GM12878 (cell line): Measurements from ENCODE around the gene ANP32A. TPM values are rescaled to one million over a fixed set of nuclear protein-coding genes. Genes with fewer than 3 reads are reported as not detected.

ENCODE experiments used
- ATAC-seq: fragments of 200-7000 bp; cut with Tn5 transposase; 3 replicates; pipeline ENCODE4 v1.9.1; 2020; ENCODE audit warnings: mild to moderate bottlenecking, moderate library complexity
- BruUV-seq: library from RNA; stranded (reverse); fragments of 400-500 nt; replicated peaks from 2 replicates; lab custom pipeline; 2021; lab: Mats Ljungman, UMichigan
- CTCF ChIA-PET: fragments of 300-600 bp; sonication (Branson Sonifier 250); formaldehyde crosslinking; extraction: SDS; loops from one replicate; lab custom pipeline; 2021; ENCODE audit warnings: inconsistent platforms; lab: Yijun Ruan, JAX
- POLR2A ChIA-PET: fragments of 350-600 bp; formaldehyde crosslinking; extraction: SDS; loops from one replicate; lab custom pipeline; 2021; ENCODE audit warnings: inconsistent platforms; lab: Charles Lee
- RAD21 ChIA-PET: fragments of 300-600 bp; sonication (Branson Sonifier 250); formaldehyde crosslinking; loops from one replicate; lab custom pipeline; 2023; ENCODE audit warnings: antibody characterized with exemption; ENCODE audit not compliant: unreplicated experiment; lab: Charles Lee
- SMC1A ChIA-PET: fragments of 300-600 bp; sonication (Branson Sonifier 250); formaldehyde crosslinking; loops from one replicate; lab custom pipeline; 2023; ENCODE audit not compliant: unreplicated experiment, uncharacterized antibody; lab: Charles Lee
- DNase-seq: peaks from one replicate; pipeline ENCODE4 v3.0.0-alpha.2; 2011; ENCODE audit warnings: low read depth, low spot score
- FAIRE-seq: peaks from 3 replicates; lab custom pipeline; 2011; peaks lifted over from hg19 to GRCh38; lab: Jason Lieb, UNC
- H2AFZ ChIP-seq: 2 replicates; pipeline ENCODE4 v1.6.0; 2011; ENCODE audit warnings: low read depth, low read length, control low read depth; ENCODE audit not compliant: control insufficient read depth
- H3K27ac ChIP-seq: 2 replicates; pipeline ENCODE4 v1.5.1; 2011; ENCODE audit warnings: control low read depth; ENCODE audit not compliant: control insufficient read depth, insufficient read depth
- H3K27me3 ChIP-seq, 2 experiments: replicated peaks in 1 of 2; 2 replicates each; pipeline versions ENCODE4 v1.6.0 to v1.6.1; 2011; ENCODE audit warnings: low read length in 1 of 2; ENCODE audit not compliant: control insufficient read depth in 2 of 2, insufficient read depth in 2 of 2
- H3K36me3 ChIP-seq, 2 experiments: 2 replicates each; pipeline ENCODE4 v1.5.1; 2011; ENCODE audit warnings: low read length in 1 of 2; ENCODE audit not compliant: control insufficient read depth in 2 of 2, insufficient read depth in 2 of 2
- H3K4me1 ChIP-seq: 2 replicates; pipeline ENCODE4 v1.6.1; 2011; ENCODE audit warnings: mild to moderate bottlenecking, low read length, moderate library complexity, mixed read lengths; ENCODE audit not compliant: control insufficient read depth, insufficient read depth
- H3K4me2 ChIP-seq: 2 replicates; pipeline ENCODE4 v1.6.0; 2011; ENCODE audit warnings: control low read depth; ENCODE audit not compliant: control insufficient read depth, insufficient read depth
- H3K4me3 ChIP-seq: fragments of 200-600 bp; sonication (generic); 2 replicates; pipeline ENCODE4 v1.5.1; 2016
- H3K79me2 ChIP-seq: 2 replicates; pipeline ENCODE4 v1.6.0; 2011; ENCODE audit warnings: low read length; ENCODE audit not compliant: control insufficient read depth, insufficient read depth
- H3K9ac ChIP-seq: 2 replicates; pipeline ENCODE4 v1.8.0; 2011; ENCODE audit warnings: low read length, control low read depth, mixed read lengths; ENCODE audit not compliant: control insufficient read depth, insufficient read depth
- H3K9me3 ChIP-seq: replicated peaks from 3 replicates; pipeline ENCODE4 v1.5.1; 2011; ENCODE audit warnings: mild to moderate bottlenecking, low read length; ENCODE audit not compliant: control insufficient read depth, insufficient read depth
- H4K20me1 ChIP-seq: 2 replicates; pipeline ENCODE4 v1.6.0; 2011; ENCODE audit not compliant: control insufficient read depth, insufficient read depth
- ASH2L ChIP-seq: fragments of 300-600, 200-600 bp; sonication (generic); IDR thresholded peaks from 2 replicates; pipeline ENCODE4 v1.6.1; 2017; ENCODE audit warnings: low read depth, mild to moderate bottlenecking, borderline replicate concordance
- MTA3 ChIP-seq: IDR thresholded peaks from 2 replicates; pipeline ENCODE4 v1.6.1; 2012; ENCODE audit warnings: low read length, inconsistent platforms, borderline replicate concordance
- MXI1 ChIP-seq: fragments of 150-350 bp; IDR thresholded peaks from 2 replicates; pipeline ENCODE4 v1.6.1; 2011; ENCODE audit warnings: low read depth, mild to moderate bottlenecking, inconsistent platforms, low read length, improper control_type of control experiment
- RFX5 ChIP-seq: IDR thresholded peaks from 2 replicates; pipeline ENCODE4 v1.6.1; 2011; ENCODE audit warnings: low read depth, low read length, improper control_type of control experiment
- WGBS: methylation state at CpG from one replicate; pipeline ENCODE4 v1.1.6; 2016; ENCODE audit warnings: low lambda C conversion rate; ENCODE audit not compliant: insufficient replicate concordance, insufficient coverage; ENCODE audit errors: missing lambda C conversion rate; 5-methylcytosine and 5-hydroxymethylcytosine counted together
- in situ Hi-C: fragments of 300-500 bp; cut with MboI; formaldehyde crosslinking; loops from 9 replicates; pipeline ENCODE4 v1.14.3; 2018; ENCODE audit warnings: mixed read lengths
- intact Hi-C: fragments of 100-400 bp; cut with micrococcal nuclease; formaldehyde crosslinking; loops from one replicate; pipeline ENCODE4 v1.14.2; 2022; ENCODE audit not compliant: unreplicated experiment
- polyA plus RNA-seq, 11 experiments: library from polyadenylated mRNA; depleted of rRNA in 4 of 11; unstranded in 6 of 11; stranded (reverse) in 5 of 11; fragments of >200 nt; fragmentation: Nextera tagmentation in 4 of 11; fragmentation: Illumina TruSeq in 1 of 11; extraction: Ambion mirVana in 4 of 11; extraction: Trizol in 1 of 11; gene quantifications; 1 replicate in 1 of 11; 2 replicates in 10 of 11; pipeline versions ENCODE4 v1.2.1 to v1.2.3, GENCODE V29; 2011 to 2016; ENCODE audit warnings: inconsistent platforms in 2 of 11, missing spikeins in 2 of 11, low read depth in 1 of 11
- total RNA-seq, 4 experiments: library from RNA; depleted of rRNA in 3 of 4; stranded (reverse); fragments of >200 nt in 3 of 4; fragmentation: Illumina TruSeq in 1 of 4; extraction: Trizol in 1 of 4; gene quantifications; 2 replicates each; pipeline versions ENCODE4 v1.2.1 to v1.2.3, GENCODE V29; 2013 to 2021
- TF ChIP-seq, protein P1 (sequence below), 3 experiments: IDR thresholded peaks in 2 of 3; conservative IDR thresholded peaks in 1 of 3; 2 replicates each; pipeline ENCODE4 v1.5.1; 2011; ENCODE audit warnings: low read depth in 3 of 3, low read length in 3 of 3, mild to moderate bottlenecking in 3 of 3, control low read depth in 2 of 3, moderate library complexity in 2 of 3, inconsistent platforms in 1 of 3, mixed read lengths in 1 of 3; ENCODE audit not compliant: control insufficient read depth in 2 of 3, insufficient read depth in 1 of 3; ENCODE audit errors: extremely low read depth in 1 of 3
- TF ChIP-seq, protein P2 (sequence below): fragments of 150-350 bp; IDR thresholded peaks from 2 replicates; pipeline ENCODE4 v1.6.1; 2014; ENCODE audit warnings: mild to moderate bottlenecking, low read depth, low read length

Gene ANP32A
- total and polyA plus RNA-seq, 10 of the 15 experiments (the other 5 are each of a cell fraction or from before 2014, with no cell fraction given): 29.6 to 666 (median 234) TPM

DNA sequence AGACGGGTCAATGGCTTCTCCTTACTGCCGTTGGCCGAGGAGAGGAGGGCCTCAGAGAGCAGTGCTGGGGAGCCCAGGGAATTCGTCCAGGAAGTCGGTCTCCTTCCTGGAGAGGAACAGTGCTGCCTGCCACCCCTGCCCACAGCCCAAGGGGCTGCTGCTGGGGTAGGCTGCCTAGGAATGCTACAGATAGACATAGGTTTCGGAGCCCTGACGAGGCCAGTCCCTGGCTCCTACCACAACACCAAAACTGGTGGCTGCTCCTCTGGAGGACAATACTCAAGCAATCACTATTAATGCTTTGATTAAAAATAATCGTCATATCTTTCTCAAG, 30.5 kb downstream of the ANP32A start:
- DNase-seq (no peak), FAIRE-seq (no peak), ATAC-seq (no peak)
- Histone ChIP-seq H3K27ac (peak overlapping the region; percentile 81), H3K4me2 (no peak overlapping the region), H3K4me1 (peaks cover 57% of the 10 kb centered on the region), H2AFZ (no peak overlapping the region), H3K27me3 (no peaks in the 10 kb centered on the region), H3K36me3 (peaks cover 20 to 28% of the 10 kb centered on the region in 2 experiments), H3K9me3 (no peaks in the 10 kb centered on the region), H4K20me1 (peaks cover 9% of the 10 kb centered on the region; the same call in 1 of the 2 replicates), H3K79me2 (peaks cover 76% of the 10 kb centered on the region), H3K9ac (no peak overlapping the region), H3K4me3 (no peak overlapping the region)
- WGBS: 85% methylated on average over 8 of the region's 8 CpGs
- no TSS peak for BruUV-seq
- ChIA-PET SMC1A (interaction anchor here (2.0 kb wide), 1 partner anchor 77 kb away, joined by 4 read pairs; no protein-coding TSS in a partner anchor), RAD21 (no interaction called here), CTCF (no interaction called here), POLR2A (no interaction called here)
- TF ChIP-seq ASH2L (no peak), MXI1 (no peak), RFX5 (no peak), MTA3 (no peak)
- TF ChIP-seq, protein P1, sequence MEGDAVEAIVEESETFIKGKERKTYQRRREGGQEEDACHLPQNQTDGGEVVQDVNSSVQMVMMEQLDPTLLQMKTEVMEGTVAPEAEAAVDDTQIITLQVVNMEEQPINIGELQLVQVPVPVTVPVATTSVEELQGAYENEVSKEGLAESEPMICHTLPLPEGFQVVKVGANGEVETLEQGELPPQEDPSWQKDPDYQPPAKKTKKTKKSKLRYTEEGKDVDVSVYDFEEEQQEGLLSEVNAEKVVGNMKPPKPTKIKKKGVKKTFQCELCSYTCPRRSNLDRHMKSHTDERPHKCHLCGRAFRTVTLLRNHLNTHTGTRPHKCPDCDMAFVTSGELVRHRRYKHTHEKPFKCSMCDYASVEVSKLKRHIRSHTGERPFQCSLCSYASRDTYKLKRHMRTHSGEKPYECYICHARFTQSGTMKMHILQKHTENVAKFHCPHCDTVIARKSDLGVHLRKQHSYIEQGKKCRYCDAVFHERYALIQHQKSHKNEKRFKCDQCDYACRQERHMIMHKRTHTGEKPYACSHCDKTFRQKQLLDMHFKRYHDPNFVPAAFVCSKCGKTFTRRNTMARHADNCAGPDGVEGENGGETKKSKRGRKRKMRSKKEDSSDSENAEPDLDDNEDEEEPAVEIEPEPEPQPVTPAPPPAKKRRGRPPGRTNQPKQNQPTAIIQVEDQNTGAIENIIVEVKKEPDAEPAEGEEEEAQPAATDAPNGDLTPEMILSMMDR (IDR thresholded peaks at IDR 0.05 in 2 of 3, conservative IDR thresholded peaks at IDR 0.05 in 1 of 3; ENCODE audit: control insufficient read depth in 2 of 3, extremely low read depth in 1 of 3, insufficient read depth in 1 of 3, low read depth in 3 of 3, low read length in 3 of 3): no peak
- TF ChIP-seq, protein P2, sequence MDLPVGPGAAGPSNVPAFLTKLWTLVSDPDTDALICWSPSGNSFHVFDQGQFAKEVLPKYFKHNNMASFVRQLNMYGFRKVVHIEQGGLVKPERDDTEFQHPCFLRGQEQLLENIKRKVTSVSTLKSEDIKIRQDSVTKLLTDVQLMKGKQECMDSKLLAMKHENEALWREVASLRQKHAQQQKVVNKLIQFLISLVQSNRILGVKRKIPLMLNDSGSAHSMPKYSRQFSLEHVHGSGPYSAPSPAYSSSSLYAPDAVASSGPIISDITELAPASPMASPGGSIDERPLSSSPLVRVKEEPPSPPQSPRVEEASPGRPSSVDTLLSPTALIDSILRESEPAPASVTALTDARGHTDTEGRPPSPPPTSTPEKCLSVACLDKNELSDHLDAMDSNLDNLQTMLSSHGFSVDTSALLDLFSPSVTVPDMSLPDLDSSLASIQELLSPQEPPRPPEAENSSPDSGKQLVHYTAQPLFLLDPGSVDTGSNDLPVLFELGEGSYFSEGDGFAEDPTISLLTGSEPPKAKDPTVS: no peak
- in situ Hi-C loops: no loop called here
- intact Hi-C loops: no loop called here
